Measurements from ENCODE around the gene USP9Y.

Gene USP9Y

GRCh38 chrY:12710460-12710859, 9.4 kb downstream of the USP9Y start:
- Histone ChIP-seq H4K8ac (ENCODE audit: low read depth, low read length) (no peak overlapping the region), H2BK120ac (ENCODE audit: low read depth, low read length) (no peak overlapping the region), H3K4ac (ENCODE audit: low read depth, low read length) (no peak overlapping the region), H3K23ac (ENCODE audit: low read length) (no peak overlapping the region), H3K4me3 (ENCODE audit: low read length) (no peak overlapping the region), H4K5ac (ENCODE audit: low read length) (no peak overlapping the region), H3K4me1 (ENCODE audit: control insufficient read depth, low read depth, low read length) (no peaks in the 10 kb centered on the region), H3K27ac (ENCODE audit: low read depth, low read length) (no peak overlapping the region), H3K9ac (ENCODE audit: low read length) (no peak overlapping the region), H3K79me1 (ENCODE audit: low read length) (no peaks in the 10 kb centered on the region), H2AK5ac (ENCODE audit: low read length) (no peak overlapping the region), H3K79me2 (ENCODE audit: control insufficient read depth, insufficient read depth, low read length) (peaks cover 4% of the 10 kb centered on the region), H2BK15ac (replicated peaks; ENCODE audit: low read depth) (no peak overlapping the region), H2BK5ac (ENCODE audit: low read length) (no peak overlapping the region), H3K36me3 (ENCODE audit: control insufficient read depth, insufficient read depth, low read length) (no peaks in the 10 kb centered on the region), H3K18ac (ENCODE audit: low read length) (no peak overlapping the region), H3K56ac (ENCODE audit: low read length) (no peak overlapping the region), H3K4me2 (ENCODE audit: low read length) (no peak overlapping the region), H3K27me3 (ENCODE audit: insufficient read depth, low read length, poor library complexity) (no peaks in the 10 kb centered on the region)
- WGBS (ENCODE audit: extremely low coverage, insufficient coverage, low lambda C conversion rate): 100% methylated on average over 1 of the region's 2 CpGs
- DNase-seq: no peak

- H3K56ac ChIP-seq (ENCODE audit: low read length): no peak overlapping the region
- no peak overlapping the region for H2AK5ac ChIP-seq (ENCODE audit: low read length)
- no peak overlapping the region for H2BK15ac ChIP-seq (replicated peaks; ENCODE audit: low read depth)
- no peak overlapping the region for H3K23ac ChIP-seq (ENCODE audit: low read length)
- peaks cover 6% of the 10 kb centered on the region for H3K79me2 ChIP-seq (ENCODE audit: control insufficient read depth, insufficient read depth, low read length)
- DNase-seq: no peak
- H2BK5ac ChIP-seq (ENCODE audit: low read length): no peak overlapping the region
- H3K27ac ChIP-seq (ENCODE audit: low read depth, low read length): no peak overlapping the region
- no peaks in the 10 kb centered on the region for H3K36me3 ChIP-seq (ENCODE audit: control insufficient read depth, insufficient read depth, low read length)
- H3K18ac ChIP-seq (ENCODE audit: low read length): no peak overlapping the region
- H4K8ac ChIP-seq (ENCODE audit: low read depth, low read length): no peak overlapping the region
- no CpG with 5 or more reads among the region's 6 CpGs for WGBS (ENCODE audit: extremely low coverage, insufficient coverage, low lambda C conversion rate)
- H3K4me2 ChIP-seq (ENCODE audit: low read length): no peak overlapping the region
- no peaks in the 10 kb centered on the region for H3K4me1 ChIP-seq (ENCODE audit: control insufficient read depth, low read depth, low read length)
- no peaks in the 10 kb centered on the region for H3K27me3 ChIP-seq (ENCODE audit: insufficient read depth, low read length, poor library complexity)
- no peaks in the 10 kb centered on the region for H3K79me1 ChIP-seq (ENCODE audit: low read length)
- no peak overlapping the region for H3K4ac ChIP-seq (ENCODE audit: low read depth, low read length)
- no peak overlapping the region for H3K9ac ChIP-seq (ENCODE audit: low read length)
- no peak overlapping the region for H3K4me3 ChIP-seq (ENCODE audit: low read length)
- H2BK120ac ChIP-seq (ENCODE audit: low read depth, low read length): no peak overlapping the region
- no peak overlapping the region for H4K5ac ChIP-seq (ENCODE audit: low read length)
Observed at GRCh38 chrY:12715376-12715775, 14.3 kb downstream of the USP9Y start.

GRCh38 chrY:12729746-12730145, 28.7 kb downstream of the USP9Y start:
- Histone ChIP-seq H3K4ac (ENCODE audit: low read depth, low read length) (no peak overlapping the region), H3K4me3 (ENCODE audit: low read length) (no peak overlapping the region), H3K36me3 (ENCODE audit: control insufficient read depth, insufficient read depth, low read length) (no peaks in the 10 kb centered on the region), H3K79me1 (ENCODE audit: low read length) (no peaks in the 10 kb centered on the region), H3K27me3 (ENCODE audit: insufficient read depth, low read length, poor library complexity) (no peaks in the 10 kb centered on the region), H3K79me2 (ENCODE audit: control insufficient read depth, insufficient read depth, low read length) (no peaks in the 10 kb centered on the region), H4K5ac (ENCODE audit: low read length) (no peak overlapping the region), H3K27ac (ENCODE audit: low read depth, low read length) (no peak overlapping the region), H3K4me1 (ENCODE audit: control insufficient read depth, low read depth, low read length) (no peaks in the 10 kb centered on the region), H4K8ac (ENCODE audit: low read depth, low read length) (no peak overlapping the region), H3K56ac (ENCODE audit: low read length) (no peak overlapping the region), H2AK5ac (ENCODE audit: low read length) (no peak overlapping the region), H3K4me2 (ENCODE audit: low read length) (no peak overlapping the region), H3K23ac (ENCODE audit: low read length) (no peak overlapping the region), H2BK5ac (ENCODE audit: low read length) (no peak overlapping the region), H3K18ac (ENCODE audit: low read length) (no peak overlapping the region), H2BK120ac (ENCODE audit: low read depth, low read length) (no peak overlapping the region), H3K9ac (ENCODE audit: low read length) (no peak overlapping the region), H2BK15ac (replicated peaks; ENCODE audit: low read depth) (no peak overlapping the region)
- DNase-seq: no peak
- no CpG with 5 or more reads among the region's 2 CpGs for WGBS (ENCODE audit: extremely low coverage, insufficient coverage, low lambda C conversion rate)

GRCh38 chrY:12733625-12734024, 32.6 kb downstream of the USP9Y start:
- no peak overlapping the region for H3K4ac ChIP-seq (ENCODE audit: low read depth, low read length)
- no peak for DNase-seq
- no peak overlapping the region for H4K5ac ChIP-seq (ENCODE audit: low read length)
- H3K18ac ChIP-seq (ENCODE audit: low read length): no peak overlapping the region
- no peaks in the 10 kb centered on the region for H3K27me3 ChIP-seq (ENCODE audit: insufficient read depth, low read length, poor library complexity)
- WGBS (ENCODE audit: extremely low coverage, insufficient coverage, low lambda C conversion rate): no CpG with 5 or more reads among the region's 3 CpGs
- no peak overlapping the region for H3K9ac ChIP-seq (ENCODE audit: low read length)
- H3K4me3 ChIP-seq (ENCODE audit: low read length): no peak overlapping the region
- H2AK5ac ChIP-seq (ENCODE audit: low read length): no peak overlapping the region
- H3K27ac ChIP-seq (ENCODE audit: low read depth, low read length): no peak overlapping the region
- H2BK5ac ChIP-seq (ENCODE audit: low read length): no peak overlapping the region
- no peak overlapping the region for H2BK15ac ChIP-seq (replicated peaks; ENCODE audit: low read depth)
- no peak overlapping the region for H3K23ac ChIP-seq (ENCODE audit: low read length)
- no peak overlapping the region for H3K56ac ChIP-seq (ENCODE audit: low read length)
- H3K36me3 ChIP-seq (ENCODE audit: control insufficient read depth, insufficient read depth, low read length): no peaks in the 10 kb centered on the region
- no peaks in the 10 kb centered on the region for H3K4me1 ChIP-seq (ENCODE audit: control insufficient read depth, low read depth, low read length)
- H4K8ac ChIP-seq (ENCODE audit: low read depth, low read length): no peak overlapping the region
- H2BK120ac ChIP-seq (ENCODE audit: low read depth, low read length): no peak overlapping the region
- H3K79me2 ChIP-seq (ENCODE audit: control insufficient read depth, insufficient read depth, low read length): no peaks in the 10 kb centered on the region
- H3K4me2 ChIP-seq (ENCODE audit: low read length): no peak overlapping the region
- H3K79me1 ChIP-seq (ENCODE audit: low read length): no peaks in the 10 kb centered on the region

GRCh38 chrY:12734051-12734450, 33.0 kb downstream of the USP9Y start:
- no CpG with 5 or more reads among the region's 2 CpGs for WGBS (ENCODE audit: extremely low coverage, insufficient coverage, low lambda C conversion rate)

GRCh38 chrY:12741414-12741813, 40.4 kb downstream of the USP9Y start:
- no peaks in the 10 kb centered on the region for H3K27me3 ChIP-seq (ENCODE audit: insufficient read depth, low read length, poor library complexity)
- no peak overlapping the region for H2BK5ac ChIP-seq (ENCODE audit: low read length)
- WGBS (ENCODE audit: extremely low coverage, insufficient coverage, low lambda C conversion rate): no CpG with 5 or more reads among the region's 2 CpGs
- no peak overlapping the region for H3K18ac ChIP-seq (ENCODE audit: low read length)
- H3K4me3 ChIP-seq (ENCODE audit: low read length): no peak overlapping the region
- H2BK15ac ChIP-seq (replicated peaks; ENCODE audit: low read depth): no peak overlapping the region
- H2AK5ac ChIP-seq (ENCODE audit: low read length): no peak overlapping the region
- no peaks in the 10 kb centered on the region for H3K36me3 ChIP-seq (ENCODE audit: control insufficient read depth, insufficient read depth, low read length)
- H2BK120ac ChIP-seq (ENCODE audit: low read depth, low read length): no peak overlapping the region
- no peak for DNase-seq
- H4K5ac ChIP-seq (ENCODE audit: low read length): no peak overlapping the region
- H3K4ac ChIP-seq (ENCODE audit: low read depth, low read length): no peak overlapping the region
- H3K9ac ChIP-seq (ENCODE audit: low read length): no peak overlapping the region
- H3K4me1 ChIP-seq (ENCODE audit: control insufficient read depth, low read depth, low read length): no peaks in the 10 kb centered on the region
- no peaks in the 10 kb centered on the region for H3K79me1 ChIP-seq (ENCODE audit: low read length)
- H3K23ac ChIP-seq (ENCODE audit: low read length): no peak overlapping the region
- no peak overlapping the region for H3K4me2 ChIP-seq (ENCODE audit: low read length)
- H3K27ac ChIP-seq (ENCODE audit: low read depth, low read length): no peak overlapping the region
- no peak overlapping the region for H3K56ac ChIP-seq (ENCODE audit: low read length)
- H4K8ac ChIP-seq (ENCODE audit: low read depth, low read length): no peak overlapping the region
- H3K79me2 ChIP-seq (ENCODE audit: control insufficient read depth, insufficient read depth, low read length): no peaks in the 10 kb centered on the region

More at GRCh38 chrY:12734051-12734450, 33.0 kb downstream of the USP9Y start:
- H3K56ac ChIP-seq (ENCODE audit: low read length): no peak overlapping the region
- no peak overlapping the region for H3K4ac ChIP-seq (ENCODE audit: low read depth, low read length)
- H3K23ac ChIP-seq (ENCODE audit: low read length): no peak overlapping the region
- H3K36me3 ChIP-seq (ENCODE audit: control insufficient read depth, insufficient read depth, low read length): no peaks in the 10 kb centered on the region
- no peak overlapping the region for H2BK5ac ChIP-seq (ENCODE audit: low read length)
- H4K5ac ChIP-seq (ENCODE audit: low read length): no peak overlapping the region
- H3K4me2 ChIP-seq (ENCODE audit: low read length): no peak overlapping the region
- no peak overlapping the region for H2AK5ac ChIP-seq (ENCODE audit: low read length)
- no peak overlapping the region for H2BK15ac ChIP-seq (replicated peaks; ENCODE audit: low read depth)
- no peaks in the 10 kb centered on the region for H3K79me1 ChIP-seq (ENCODE audit: low read length)
- no peaks in the 10 kb centered on the region for H3K27me3 ChIP-seq (ENCODE audit: insufficient read depth, low read length, poor library complexity)
- H3K79me2 ChIP-seq (ENCODE audit: control insufficient read depth, insufficient read depth, low read length): no peaks in the 10 kb centered on the region
- no peak overlapping the region for H3K18ac ChIP-seq (ENCODE audit: low read length)
- DNase-seq: no peak
- H3K4me1 ChIP-seq (ENCODE audit: control insufficient read depth, low read depth, low read length): no peaks in the 10 kb centered on the region
- H4K8ac ChIP-seq (ENCODE audit: low read depth, low read length): no peak overlapping the region
- no peak overlapping the region for H3K27ac ChIP-seq (ENCODE audit: low read depth, low read length)
- H2BK120ac ChIP-seq (ENCODE audit: low read depth, low read length): no peak overlapping the region
- no peak overlapping the region for H3K9ac ChIP-seq (ENCODE audit: low read length)
- H3K4me3 ChIP-seq (ENCODE audit: low read length): no peak overlapping the region

Data from mesendoderm (in vitro differentiated cells).